NB4 (cell line): ENCODE measurements around the gene KLK10.

Experiments used
- MYC ChIP-seq: IDR thresholded peaks from 2 replicates; pipeline ENCODE4 v1.6.1; 2011; ENCODE audit warnings: low read depth, low read length
- POLR2A ChIP-seq: IDR thresholded peaks from 2 replicates; pipeline ENCODE4 v1.6.1; 2011; ENCODE audit warnings: mild to moderate bottlenecking; ENCODE audit not compliant: insufficient read length; ENCODE audit errors: extremely low read depth
- TF ChIP-seq, protein P1 (sequence below): IDR thresholded peaks from 2 replicates; pipeline ENCODE4 v1.6.1; 2011; ENCODE audit warnings: low read depth, low read length
- TF ChIP-seq, protein P2 (sequence below): IDR thresholded peaks from one replicate; pipeline ENCODE4 v1.5.1; 2012; ENCODE audit warnings: low read depth, low read length

DNA sequence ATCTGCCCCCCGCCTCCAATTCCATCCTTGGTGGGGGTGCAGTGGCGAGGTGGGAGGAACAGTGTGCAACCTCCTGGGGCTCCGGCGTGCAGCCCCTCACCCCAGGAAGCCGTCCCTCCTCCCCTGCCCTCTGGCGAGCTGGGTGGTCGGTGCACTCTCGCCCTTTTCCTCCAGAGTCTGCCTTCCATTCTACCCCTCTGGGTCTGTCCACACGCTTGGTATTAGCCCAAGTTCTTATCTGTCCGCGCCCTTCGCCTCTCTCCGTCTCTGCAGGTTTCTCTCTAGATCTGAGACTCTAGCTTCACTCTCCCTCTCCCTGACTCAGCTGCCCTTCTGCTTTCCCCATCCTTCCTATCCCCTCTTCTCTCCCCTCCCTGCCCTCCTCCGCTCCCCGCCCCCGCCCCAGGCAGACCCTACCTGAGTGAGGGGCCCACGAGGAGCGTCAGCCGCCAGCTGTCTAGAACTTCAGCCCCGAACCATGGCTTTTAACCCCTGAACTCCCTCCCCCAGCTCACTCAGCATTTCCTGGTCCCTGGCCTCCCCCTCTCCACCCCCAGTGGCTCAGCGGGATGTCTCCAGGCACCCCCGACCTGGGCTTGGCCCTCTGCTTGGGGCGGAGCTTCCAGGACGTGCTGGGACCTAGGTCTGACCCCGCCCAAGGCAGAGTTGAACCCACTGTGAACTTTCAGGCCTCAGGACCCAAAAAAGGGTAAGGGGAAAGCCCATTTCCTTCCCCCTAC lies 45.9 kb upstream of the KLK10 start:
- TF ChIP-seq, protein P1, sequence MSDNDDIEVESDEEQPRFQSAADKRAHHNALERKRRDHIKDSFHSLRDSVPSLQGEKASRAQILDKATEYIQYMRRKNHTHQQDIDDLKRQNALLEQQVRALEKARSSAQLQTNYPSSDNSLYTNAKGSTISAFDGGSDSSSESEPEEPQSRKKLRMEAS, result no peak
- no peak for TF ChIP-seq POLR2A
- TF ChIP-seq, protein P2, sequence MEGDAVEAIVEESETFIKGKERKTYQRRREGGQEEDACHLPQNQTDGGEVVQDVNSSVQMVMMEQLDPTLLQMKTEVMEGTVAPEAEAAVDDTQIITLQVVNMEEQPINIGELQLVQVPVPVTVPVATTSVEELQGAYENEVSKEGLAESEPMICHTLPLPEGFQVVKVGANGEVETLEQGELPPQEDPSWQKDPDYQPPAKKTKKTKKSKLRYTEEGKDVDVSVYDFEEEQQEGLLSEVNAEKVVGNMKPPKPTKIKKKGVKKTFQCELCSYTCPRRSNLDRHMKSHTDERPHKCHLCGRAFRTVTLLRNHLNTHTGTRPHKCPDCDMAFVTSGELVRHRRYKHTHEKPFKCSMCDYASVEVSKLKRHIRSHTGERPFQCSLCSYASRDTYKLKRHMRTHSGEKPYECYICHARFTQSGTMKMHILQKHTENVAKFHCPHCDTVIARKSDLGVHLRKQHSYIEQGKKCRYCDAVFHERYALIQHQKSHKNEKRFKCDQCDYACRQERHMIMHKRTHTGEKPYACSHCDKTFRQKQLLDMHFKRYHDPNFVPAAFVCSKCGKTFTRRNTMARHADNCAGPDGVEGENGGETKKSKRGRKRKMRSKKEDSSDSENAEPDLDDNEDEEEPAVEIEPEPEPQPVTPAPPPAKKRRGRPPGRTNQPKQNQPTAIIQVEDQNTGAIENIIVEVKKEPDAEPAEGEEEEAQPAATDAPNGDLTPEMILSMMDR, result no peak
- TF ChIP-seq MYC, result no peak
